GM10248 (cell line): ENCODE data around the gene KCNC3.

ENCODE experiments used
- CTCF ChIA-PET: fragments of 300-600 bp; sonication (Branson Sonifier 250); formaldehyde crosslinking; extraction: SDS; loops from one replicate; lab custom pipeline; 2021; ENCODE audit warnings: antibody characterized with exemption; lab: Yijun Ruan, JAX
- POLR2A ChIA-PET: fragments of 350-650 bp; sonication (Branson Sonifier 250); formaldehyde crosslinking; extraction: SDS; loops from one replicate; lab custom pipeline; 2020; ENCODE audit warnings: antibody characterized with exemption; lab: Yijun Ruan, JAX
- DNase-seq: peaks from one replicate; pipeline ENCODE4 v3.0.0; 2012; ENCODE audit errors: extremely low spot score
- CTCF ChIP-seq: IDR thresholded peaks from 2 replicates; pipeline ENCODE4 v1.5.1; 2012; ENCODE audit warnings: mild to moderate bottlenecking, low read depth; ENCODE audit errors: extremely low read depth, missing control alignments, control extremely low read depth

The KCNC3 gene

GRCh38 chr19:50322931-50323781 lies 6.0 kb downstream of the KCNC3 start:
- no peak for DNase-seq
- CTCF ChIA-PET = no interaction called here
- TF ChIP-seq CTCF = no peak
- POLR2A ChIA-PET = interaction anchor here (0.6 kb wide), 1 partner anchor 285 kb away, joined by 8 read pairs; no protein-coding TSS in a partner anchor

DNA sequence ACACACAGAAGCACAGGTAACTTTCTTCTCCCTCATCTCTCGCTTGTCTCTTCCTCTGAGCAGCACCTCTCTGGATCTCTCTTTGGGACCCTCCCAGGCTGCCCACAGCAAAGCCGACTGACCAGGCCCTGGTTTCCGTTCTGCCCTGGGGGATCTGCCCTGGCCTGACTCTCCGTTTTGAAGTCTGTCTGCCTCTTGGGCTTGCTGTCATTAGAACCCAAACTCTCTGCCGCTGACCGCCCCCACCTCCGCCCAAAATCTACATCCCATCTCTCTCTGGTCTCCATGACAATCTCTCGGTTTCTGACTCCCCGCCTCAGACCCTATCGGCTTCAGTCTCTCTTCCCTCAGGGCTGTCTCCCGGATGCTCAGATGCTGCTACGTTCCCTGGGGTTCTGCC lies 6.9 kb downstream of the KCNC3 start:
- ChIA-PET CTCF (no interaction called here), POLR2A (interaction anchor here (0.5 to 0.6 kb wide), 2 partner anchors 461 to 642 kb away, joined by 3 to 9 read pairs; no protein-coding TSS in a partner anchor)
- TF ChIP-seq CTCF = no peak
- DNase-seq = no peak

DNA sequence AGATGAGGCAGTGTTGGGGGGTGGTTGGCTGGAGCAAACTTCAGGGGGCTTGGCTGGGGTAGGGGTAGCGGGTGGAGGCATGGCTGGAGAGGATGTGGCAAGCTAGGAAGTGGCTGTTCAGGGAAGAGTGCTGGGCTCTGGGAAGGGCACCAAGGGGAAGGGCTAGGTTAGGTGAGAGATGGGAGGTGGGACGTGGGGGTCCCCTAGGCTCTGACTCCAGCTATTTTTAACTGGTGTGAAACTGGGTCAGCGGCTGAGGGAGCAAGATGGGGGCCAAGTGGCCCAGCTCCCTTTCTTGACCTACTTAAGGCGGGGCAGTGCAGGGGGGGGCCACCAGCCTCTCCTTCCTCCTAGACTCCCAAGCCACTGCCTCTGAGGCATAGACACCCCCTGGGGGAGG lies 7.3 kb downstream of the KCNC3 start:
- TF ChIP-seq CTCF = no peak
- POLR2A ChIA-PET = interaction anchor here (0.5 to 0.7 kb wide), 3 partner anchors 368 to 642 kb away, joined by 3 to 9 read pairs (median 3); no protein-coding TSS in a partner anchor
- CTCF ChIA-PET = no interaction called here
- no peak for DNase-seq

DNA sequence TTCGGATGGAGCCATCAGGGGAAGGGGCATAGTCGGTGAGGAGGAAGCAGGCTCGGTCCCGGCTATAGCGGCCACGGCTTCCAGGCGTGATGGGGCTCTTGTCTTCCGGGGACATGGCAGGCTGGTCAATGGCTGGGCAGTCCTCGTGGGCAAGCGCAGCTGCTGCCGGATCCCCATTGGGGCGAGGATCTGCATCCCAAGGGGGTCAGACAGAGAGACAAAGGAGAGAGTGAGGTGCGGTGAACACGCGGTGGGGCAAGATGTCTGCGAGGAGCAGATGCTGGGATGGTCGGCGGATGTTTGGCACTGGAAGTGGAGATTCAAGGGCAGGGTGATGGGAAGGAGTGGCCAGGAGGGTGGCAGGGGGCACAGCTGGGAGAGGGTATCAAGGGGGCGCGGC lies 8.6 kb downstream of the KCNC3 start:
- TF ChIP-seq CTCF = no peak
- DNase-seq = no peak
- ChIA-PET CTCF (no interaction called here), POLR2A (no interaction called here)

GRCh38 chr19:50320051-50320450 lies 9.1 kb downstream of the KCNC3 start:
- TF ChIP-seq CTCF = no peak
- DNase-seq = no peak
- POLR2A ChIA-PET = no interaction called here
- CTCF ChIA-PET = interaction anchor here (1.0 kb wide), 1 partner anchor 8 kb away, joined by 4 read pairs; no protein-coding TSS in a partner anchor

DNA sequence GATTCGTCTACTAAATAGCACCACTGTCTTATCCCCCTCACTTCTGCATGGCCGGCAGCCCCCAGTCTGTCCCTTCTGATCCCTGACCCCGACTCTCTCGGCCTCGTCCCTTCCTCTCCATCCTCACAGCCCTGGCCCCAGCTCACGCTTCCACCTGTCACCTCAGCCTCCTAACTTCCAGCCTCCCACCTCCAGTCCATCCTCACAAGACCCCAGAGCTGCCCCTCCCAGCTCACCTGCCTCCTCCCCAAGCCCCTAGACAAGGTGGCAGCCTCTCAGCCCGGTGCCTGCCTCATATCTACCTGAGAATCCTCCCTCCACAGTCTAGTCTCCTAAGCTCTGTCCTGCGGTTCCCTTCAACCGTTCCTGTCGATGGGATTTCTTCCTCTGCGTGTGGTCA lies 10.0 kb downstream of the KCNC3 start:
- DNase-seq = no peak
- POLR2A ChIA-PET = interaction anchor here (0.6 kb wide), 1 partner anchor 1189 kb away, joined by 5 read pairs; no protein-coding TSS in a partner anchor
- no peak for TF ChIP-seq CTCF
- CTCF ChIA-PET = interaction anchor here (0.8 kb wide), 1 partner anchor 9 kb away, joined by 5 read pairs; no protein-coding TSS in a partner anchor
